Urothelium cell line (cell line): ENCODE results near the gene C1orf94.

Experiments
- DNase-seq: peaks from one replicate; pipeline ENCODE4 v3.0.0; 2011; ENCODE audit warnings: low spot score, mixed read lengths
- FAIRE-seq: peaks from 2 replicates; lab custom pipeline; 2011; peaks lifted over from hg19 to GRCh38; lab: Jason Lieb, UNC

Gene C1orf94

DNA sequence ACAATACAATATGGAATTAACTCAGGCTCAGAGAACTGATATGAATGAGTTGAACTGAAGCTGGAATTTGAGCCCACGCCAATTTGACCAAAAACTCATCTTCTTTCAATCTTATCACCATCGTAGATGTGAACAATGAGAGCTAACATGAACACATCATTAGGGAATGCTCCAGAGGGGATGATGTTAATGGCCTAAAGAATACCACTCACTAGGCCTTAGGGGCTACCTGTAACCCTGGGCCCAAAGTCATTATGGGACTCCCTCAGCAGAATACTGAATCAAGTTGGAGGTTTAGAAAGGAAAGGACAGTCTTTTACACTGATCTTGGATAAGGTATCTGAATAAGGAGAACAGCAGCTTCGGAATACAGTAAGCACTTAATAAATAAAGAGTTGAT is 73.6 kb downstream of the C1orf94 start:
- DNase-seq (no peak), FAIRE-seq (no peak)

DNA sequence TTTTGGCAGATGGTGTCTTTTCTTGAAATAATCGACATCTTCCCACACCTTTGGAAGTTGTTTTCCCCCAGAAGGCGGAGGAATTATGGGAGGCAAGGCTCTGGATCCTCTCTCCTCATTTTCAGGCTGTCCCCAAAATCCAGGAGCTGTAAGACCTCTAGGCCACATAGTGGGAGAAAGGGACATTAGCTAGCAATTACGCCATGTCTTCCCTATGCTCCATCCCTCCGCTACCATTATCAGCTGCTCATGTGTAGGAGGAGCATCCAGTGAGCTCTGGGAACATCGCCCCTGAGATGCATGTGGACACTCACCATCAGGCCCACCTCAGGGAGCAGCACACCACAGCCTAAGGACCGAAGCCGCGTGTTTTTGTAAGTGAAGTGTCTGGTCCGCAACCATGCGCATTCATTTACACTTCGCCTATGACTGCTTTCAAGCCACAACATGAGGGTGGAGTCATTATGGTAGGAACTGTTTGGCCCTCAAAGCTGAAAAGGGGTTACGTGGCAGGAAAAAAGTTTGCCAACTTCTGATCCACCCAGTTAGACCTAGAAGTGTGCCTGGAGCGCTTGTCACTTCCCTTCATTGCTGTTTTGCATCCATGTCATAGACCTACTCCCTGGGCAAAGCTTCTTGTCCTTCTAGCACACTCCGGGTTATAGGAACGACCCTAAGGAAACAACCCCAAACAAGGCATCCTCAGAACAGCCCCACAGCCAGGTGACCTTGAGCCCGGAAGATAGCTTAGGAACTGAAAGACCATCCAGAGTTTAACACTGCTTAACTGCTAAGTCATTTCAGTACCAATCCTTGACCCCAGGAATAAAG is 85.5 kb downstream of the C1orf94 start:
- DNase-seq, result no peak
- FAIRE-seq, result peak; percentile 23

DNA sequence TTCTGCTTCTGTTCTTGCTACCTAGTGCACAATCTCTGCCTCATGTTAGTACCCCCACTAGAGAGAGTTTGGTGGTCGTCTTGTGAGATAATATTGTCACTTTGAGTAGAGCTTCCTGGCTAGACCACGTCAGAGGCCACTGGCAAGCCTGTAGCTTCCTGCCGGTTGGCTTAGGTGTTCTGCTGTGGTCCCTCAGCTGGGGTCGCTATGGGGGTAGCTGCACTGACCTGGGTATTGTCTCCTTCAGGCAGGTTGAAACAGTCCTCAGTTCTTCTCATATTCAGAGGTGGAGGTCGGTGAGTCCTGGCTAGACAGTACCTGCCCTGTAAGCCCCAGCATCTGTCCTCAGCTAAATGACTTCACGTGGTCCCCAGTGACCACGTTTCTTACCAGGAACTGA is 86.2 kb downstream of the C1orf94 start:
- FAIRE-seq (no peak), DNase-seq (no peak)

GRCh38 chr1:34263406-34263805 is 86.7 kb downstream of the C1orf94 start:
- FAIRE-seq, result no peak
- no peak for DNase-seq

DNA sequence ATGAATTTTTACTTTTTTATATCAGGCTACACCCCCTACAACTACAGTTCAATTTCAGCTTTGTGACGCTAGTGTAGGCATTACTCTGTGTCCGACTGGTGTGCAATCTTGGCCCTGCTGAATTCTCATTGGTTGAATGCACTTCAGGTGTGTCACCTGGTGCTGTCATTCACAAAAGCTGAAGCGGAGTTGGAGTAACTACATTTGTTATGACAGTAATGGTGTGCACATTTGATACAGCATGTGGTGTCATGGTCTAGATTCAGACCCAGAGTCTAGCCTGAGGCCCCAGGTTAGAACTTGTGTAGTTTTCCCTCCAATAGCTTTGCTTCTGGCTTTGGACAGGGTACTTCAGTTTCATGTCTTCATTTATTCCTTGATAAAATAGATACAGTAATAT is 88.7 kb downstream of the C1orf94 start:
- no peak for FAIRE-seq
- DNase-seq, result no peak

- DNase-seq, result peak; percentile 44
These were observed 89.6 kb downstream of the C1orf94 start for GRCh38 chr1:34266127-34266951.

GRCh38 chr1:34267326-34267725 is 90.6 kb downstream of the C1orf94 start:
- FAIRE-seq, result peak; percentile 40
- DNase-seq, result peak; percentile 27

More at GRCh38 chr1:34266127-34266951, 89.6 kb downstream of the C1orf94 start:
- no peak for FAIRE-seq

DNA sequence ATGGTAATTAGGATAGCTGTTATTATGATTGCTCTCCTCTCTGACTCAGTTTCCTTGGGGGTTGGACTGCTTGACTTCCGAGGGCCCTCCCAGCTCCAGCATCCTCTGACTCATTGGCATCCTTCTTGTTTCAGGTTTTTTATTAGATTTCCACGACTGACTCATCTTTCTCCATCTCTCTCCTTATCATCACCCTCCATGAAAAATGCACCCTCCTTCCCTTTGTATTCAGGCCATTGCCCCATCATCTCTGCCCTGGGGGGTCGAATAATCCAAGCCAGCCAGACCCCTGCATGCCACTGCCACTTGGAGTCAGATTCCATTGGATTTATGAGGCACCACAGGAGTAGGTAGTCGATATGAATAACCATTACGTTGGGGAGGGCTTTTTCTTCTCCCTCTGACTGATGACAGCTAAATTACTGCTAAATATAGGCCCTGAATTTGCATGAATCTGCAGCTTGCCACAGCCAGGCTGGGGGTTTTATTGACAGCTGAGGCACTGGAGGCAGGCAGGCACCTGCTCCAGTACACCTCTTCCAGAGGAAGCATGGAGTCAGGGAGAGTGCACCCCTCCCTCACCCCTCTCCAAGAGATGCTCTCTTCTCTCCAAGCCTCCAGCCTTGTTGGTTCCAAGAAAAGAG is 91.7 kb downstream of the C1orf94 start:
- FAIRE-seq, result peak; percentile 74
- peak; percentile 76 for DNase-seq
